ENCODE results near the gene DGKI.

DNA sequence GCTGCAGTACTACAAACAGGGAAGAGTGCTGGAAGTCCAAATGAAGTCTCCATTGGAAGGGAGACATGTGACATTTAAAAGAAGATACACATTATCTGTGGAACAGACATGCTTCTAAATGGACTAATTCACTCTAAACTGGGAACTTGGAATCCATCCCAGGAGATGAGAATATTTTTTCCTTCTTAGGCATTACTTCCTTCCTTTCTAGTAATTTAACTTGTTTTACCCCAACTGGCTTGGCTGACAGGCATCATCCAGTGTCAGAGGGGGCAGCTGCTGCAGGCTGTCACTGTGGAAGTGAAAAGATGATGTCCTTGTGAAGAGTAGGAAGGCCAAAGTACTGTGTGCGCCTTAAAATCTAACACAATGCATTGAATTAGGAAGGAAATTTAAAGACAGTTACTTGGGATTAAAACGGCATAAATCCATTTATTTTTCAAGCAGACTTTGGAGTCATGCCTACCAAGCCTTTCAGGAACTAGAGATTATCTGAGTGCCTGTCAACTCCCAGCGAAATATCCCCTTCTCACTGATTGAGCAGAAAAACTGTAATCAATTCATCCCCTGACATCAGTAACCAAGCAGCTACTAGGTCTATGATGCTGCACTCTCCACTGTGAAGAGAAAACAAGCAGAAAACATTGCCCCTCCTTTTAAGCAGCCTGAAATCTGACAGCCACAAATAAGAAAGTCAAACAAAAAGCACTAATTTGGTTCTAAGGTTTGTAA, 161.2 kb downstream of the DGKI start:
- TF ChIP-seq EZH2 (IDR thresholded peaks at IDR 0.05; ENCODE audit: low read depth, unreplicated experiment) (no peak), POLR2AphosphoS5 (IDR thresholded peaks at IDR 0.05; ENCODE audit: low read depth) (no peak), JUNB (IDR thresholded peaks at IDR 0.05; ENCODE audit: unreplicated experiment) (no peak), NANOG (IDR thresholded peaks at IDR 0.05; ENCODE audit: borderline replicate concordance) (no peak), ZNF114 (CRISPR knock-in tag; IDR thresholded peaks at IDR 0.05) (no peak)
- TF ChIP-seq, protein P1, sequence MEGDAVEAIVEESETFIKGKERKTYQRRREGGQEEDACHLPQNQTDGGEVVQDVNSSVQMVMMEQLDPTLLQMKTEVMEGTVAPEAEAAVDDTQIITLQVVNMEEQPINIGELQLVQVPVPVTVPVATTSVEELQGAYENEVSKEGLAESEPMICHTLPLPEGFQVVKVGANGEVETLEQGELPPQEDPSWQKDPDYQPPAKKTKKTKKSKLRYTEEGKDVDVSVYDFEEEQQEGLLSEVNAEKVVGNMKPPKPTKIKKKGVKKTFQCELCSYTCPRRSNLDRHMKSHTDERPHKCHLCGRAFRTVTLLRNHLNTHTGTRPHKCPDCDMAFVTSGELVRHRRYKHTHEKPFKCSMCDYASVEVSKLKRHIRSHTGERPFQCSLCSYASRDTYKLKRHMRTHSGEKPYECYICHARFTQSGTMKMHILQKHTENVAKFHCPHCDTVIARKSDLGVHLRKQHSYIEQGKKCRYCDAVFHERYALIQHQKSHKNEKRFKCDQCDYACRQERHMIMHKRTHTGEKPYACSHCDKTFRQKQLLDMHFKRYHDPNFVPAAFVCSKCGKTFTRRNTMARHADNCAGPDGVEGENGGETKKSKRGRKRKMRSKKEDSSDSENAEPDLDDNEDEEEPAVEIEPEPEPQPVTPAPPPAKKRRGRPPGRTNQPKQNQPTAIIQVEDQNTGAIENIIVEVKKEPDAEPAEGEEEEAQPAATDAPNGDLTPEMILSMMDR (conservative IDR thresholded peaks at IDR 0.05; ENCODE audit: low read depth in 2 of 2), result no peak
- TF ChIP-seq, protein P2, sequence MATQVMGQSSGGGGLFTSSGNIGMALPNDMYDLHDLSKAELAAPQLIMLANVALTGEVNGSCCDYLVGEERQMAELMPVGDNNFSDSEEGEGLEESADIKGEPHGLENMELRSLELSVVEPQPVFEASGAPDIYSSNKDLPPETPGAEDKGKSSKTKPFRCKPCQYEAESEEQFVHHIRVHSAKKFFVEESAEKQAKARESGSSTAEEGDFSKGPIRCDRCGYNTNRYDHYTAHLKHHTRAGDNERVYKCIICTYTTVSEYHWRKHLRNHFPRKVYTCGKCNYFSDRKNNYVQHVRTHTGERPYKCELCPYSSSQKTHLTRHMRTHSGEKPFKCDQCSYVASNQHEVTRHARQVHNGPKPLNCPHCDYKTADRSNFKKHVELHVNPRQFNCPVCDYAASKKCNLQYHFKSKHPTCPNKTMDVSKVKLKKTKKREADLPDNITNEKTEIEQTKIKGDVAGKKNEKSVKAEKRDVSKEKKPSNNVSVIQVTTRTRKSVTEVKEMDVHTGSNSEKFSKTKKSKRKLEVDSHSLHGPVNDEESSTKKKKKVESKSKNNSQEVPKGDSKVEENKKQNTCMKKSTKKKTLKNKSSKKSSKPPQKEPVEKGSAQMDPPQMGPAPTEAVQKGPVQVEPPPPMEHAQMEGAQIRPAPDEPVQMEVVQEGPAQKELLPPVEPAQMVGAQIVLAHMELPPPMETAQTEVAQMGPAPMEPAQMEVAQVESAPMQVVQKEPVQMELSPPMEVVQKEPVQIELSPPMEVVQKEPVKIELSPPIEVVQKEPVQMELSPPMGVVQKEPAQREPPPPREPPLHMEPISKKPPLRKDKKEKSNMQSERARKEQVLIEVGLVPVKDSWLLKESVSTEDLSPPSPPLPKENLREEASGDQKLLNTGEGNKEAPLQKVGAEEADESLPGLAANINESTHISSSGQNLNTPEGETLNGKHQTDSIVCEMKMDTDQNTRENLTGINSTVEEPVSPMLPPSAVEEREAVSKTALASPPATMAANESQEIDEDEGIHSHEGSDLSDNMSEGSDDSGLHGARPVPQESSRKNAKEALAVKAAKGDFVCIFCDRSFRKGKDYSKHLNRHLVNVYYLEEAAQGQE (IDR thresholded peaks at IDR 0.05; ENCODE audit: unreplicated experiment), result no peak
- TF ChIP-seq, protein P3, sequence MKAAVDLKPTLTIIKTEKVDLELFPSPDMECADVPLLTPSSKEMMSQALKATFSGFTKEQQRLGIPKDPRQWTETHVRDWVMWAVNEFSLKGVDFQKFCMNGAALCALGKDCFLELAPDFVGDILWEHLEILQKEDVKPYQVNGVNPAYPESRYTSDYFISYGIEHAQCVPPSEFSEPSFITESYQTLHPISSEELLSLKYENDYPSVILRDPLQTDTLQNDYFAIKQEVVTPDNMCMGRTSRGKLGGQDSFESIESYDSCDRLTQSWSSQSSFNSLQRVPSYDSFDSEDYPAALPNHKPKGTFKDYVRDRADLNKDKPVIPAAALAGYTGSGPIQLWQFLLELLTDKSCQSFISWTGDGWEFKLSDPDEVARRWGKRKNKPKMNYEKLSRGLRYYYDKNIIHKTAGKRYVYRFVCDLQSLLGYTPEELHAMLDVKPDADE (IDR thresholded peaks at IDR 0.05), result no peak
- TF ChIP-seq, protein P4, sequence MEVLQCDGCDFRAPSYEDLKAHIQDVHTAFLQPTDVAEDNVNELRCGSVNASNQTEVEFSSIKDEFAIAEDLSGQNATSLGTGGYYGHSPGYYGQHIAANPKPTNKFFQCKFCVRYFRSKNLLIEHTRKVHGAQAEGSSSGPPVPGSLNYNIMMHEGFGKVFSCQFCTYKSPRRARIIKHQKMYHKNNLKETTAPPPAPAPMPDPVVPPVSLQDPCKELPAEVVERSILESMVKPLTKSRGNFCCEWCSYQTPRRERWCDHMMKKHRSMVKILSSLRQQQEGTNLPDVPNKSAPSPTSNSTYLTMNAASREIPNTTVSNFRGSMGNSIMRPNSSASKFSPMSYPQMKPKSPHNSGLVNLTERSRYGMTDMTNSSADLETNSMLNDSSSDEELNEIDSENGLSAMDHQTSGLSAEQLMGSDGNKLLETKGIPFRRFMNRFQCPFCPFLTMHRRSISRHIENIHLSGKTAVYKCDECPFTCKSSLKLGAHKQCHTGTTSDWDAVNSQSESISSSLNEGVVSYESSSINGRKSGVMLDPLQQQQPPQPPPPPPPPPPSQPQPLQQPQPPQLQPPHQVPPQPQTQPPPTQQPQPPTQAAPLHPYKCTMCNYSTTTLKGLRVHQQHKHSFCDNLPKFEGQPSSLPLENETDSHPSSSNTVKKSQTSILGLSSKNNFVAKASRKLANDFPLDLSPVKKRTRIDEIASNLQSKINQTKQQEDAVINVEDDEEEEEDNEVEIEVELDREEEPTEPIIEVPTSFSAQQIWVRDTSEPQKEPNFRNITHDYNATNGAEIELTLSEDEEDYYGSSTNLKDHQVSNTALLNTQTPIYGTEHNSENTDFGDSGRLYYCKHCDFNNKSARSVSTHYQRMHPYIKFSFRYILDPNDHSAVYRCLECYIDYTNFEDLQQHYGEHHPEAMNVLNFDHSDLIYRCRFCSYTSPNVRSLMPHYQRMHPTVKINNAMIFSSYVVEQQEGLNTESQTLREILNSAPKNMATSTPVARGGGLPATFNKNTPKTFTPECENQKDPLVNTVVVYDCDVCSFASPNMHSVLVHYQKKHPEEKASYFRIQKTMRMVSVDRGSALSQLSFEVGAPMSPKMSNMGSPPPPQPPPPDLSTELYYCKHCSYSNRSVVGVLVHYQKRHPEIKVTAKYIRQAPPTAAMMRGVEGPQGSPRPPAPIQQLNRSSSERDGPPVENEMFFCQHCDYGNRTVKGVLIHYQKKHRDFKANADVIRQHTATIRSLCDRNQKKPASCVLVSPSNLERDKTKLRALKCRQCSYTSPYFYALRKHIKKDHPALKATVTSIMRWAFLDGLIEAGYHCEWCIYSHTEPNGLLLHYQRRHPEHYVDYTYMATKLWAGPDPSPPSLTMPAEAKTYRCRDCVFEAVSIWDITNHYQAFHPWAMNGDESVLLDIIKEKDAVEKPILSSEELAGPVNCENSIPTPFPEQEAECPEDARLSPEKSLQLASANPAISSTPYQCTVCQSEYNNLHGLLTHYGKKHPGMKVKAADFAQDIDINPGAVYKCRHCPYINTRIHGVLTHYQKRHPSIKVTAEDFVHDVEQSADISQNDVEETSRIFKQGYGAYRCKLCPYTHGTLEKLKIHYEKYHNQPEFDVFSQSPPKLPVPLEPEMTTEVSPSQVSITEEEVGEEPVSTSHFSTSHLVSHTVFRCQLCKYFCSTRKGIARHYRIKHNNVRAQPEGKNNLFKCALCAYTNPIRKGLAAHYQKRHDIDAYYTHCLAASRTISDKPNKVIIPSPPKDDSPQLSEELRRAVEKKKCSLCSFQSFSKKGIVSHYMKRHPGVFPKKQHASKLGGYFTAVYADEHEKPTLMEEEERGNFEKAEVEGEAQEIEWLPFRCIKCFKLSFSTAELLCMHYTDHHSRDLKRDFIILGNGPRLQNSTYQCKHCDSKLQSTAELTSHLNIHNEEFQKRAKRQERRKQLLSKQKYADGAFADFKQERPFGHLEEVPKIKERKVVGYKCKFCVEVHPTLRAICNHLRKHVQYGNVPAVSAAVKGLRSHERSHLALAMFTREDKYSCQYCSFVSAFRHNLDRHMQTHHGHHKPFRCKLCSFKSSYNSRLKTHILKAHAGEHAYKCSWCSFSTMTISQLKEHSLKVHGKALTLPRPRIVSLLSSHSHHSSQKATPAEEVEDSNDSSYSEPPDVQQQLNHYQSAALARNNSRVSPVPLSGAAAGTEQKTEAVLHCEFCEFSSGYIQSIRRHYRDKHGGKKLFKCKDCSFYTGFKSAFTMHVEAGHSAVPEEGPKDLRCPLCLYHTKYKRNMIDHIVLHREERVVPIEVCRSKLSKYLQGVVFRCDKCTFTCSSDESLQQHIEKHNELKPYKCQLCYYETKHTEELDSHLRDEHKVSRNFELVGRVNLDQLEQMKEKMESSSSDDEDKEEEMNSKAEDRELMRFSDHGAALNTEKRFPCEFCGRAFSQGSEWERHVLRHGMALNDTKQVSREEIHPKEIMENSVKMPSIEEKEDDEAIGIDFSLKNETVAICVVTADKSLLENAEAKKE (CRISPR knock-in tag; IDR thresholded peaks at IDR 0.05), result no peak

Measured in GM23338 (cell line).